Effector CD4-positive, alpha-beta T cell (primary cell): Measurements from ENCODE around the gene CERT1.
"Not testable (repeated sequence)": the region's sequence is repeated elsewhere in the genome, so short reads cannot be mapped to it uniquely, and the experiment has no call there.

Source experiments
- DNase-seq: peaks from one replicate; pipeline ENCODE4 v3.0.0-alpha.2; 2020

Gene CERT1

GRCh38 chr5:75522542-75522941 is 11.1 kb upstream of the CERT1 start:
- DNase-seq: no peak

- DNase-seq: no peak
Observed at GRCh38 chr5:75522025-75522424, 10.6 kb upstream of the CERT1 start.

GRCh38 chr5:75521195-75521594 is 9.8 kb upstream of the CERT1 start:
- no peak for DNase-seq

- no peak for DNase-seq
Observed at GRCh38 chr5:75519761-75520160, 8.3 kb upstream of the CERT1 start.

GRCh38 chr5:75514323-75514722 is 2.9 kb upstream of the CERT1 start:
- no peak for DNase-seq

GRCh38 chr5:75513841-75514240 is 2.4 kb upstream of the CERT1 start:
- no peak for DNase-seq

- no peak for DNase-seq
Observed at GRCh38 chr5:75512383-75513074, 1.1 kb upstream of the CERT1 start.

GRCh38 chr5:75510836-75511434 is 494 bp downstream of the CERT1 start:
- DNase-seq: peak; percentile 33

- no peak for DNase-seq
Observed at GRCh38 chr5:75510417-75510835, 1.0 kb downstream of the CERT1 start.

- no peak for DNase-seq
Observed at GRCh38 chr5:75509956-75510355, 1.5 kb downstream of the CERT1 start.

- DNase-seq: no peak
Observed at GRCh38 chr5:75509546-75509945, 1.9 kb downstream of the CERT1 start.

GRCh38 chr5:75507841-75508240 is 3.6 kb downstream of the CERT1 start:
- no peak for DNase-seq

- DNase-seq: not testable (repeated sequence)
Observed at GRCh38 chr5:75505112-75505511, 6.3 kb downstream of the CERT1 start.

GRCh38 chr5:75498875-75499274 is 12.6 kb downstream of the CERT1 start:
- not testable (repeated sequence) for DNase-seq

GRCh38 chr5:75498208-75498777 is 13.1 kb downstream of the CERT1 start:
- DNase-seq: no peak

GRCh38 chr5:75496026-75496425 is 15.4 kb downstream of the CERT1 start:
- DNase-seq: no peak

- DNase-seq: no peak
Observed at GRCh38 chr5:75491621-75492020, 19.8 kb downstream of the CERT1 start.

GRCh38 chr5:75489847-75490246 is 21.6 kb downstream of the CERT1 start:
- not testable (repeated sequence) for DNase-seq

- DNase-seq: no peak
Observed at GRCh38 chr5:75484605-75485004, 26.8 kb downstream of the CERT1 start.

GRCh38 chr5:75482482-75482881 is 28.9 kb downstream of the CERT1 start:
- DNase-seq: no peak

GRCh38 chr5:75481024-75481423 is 30.4 kb downstream of the CERT1 start:
- DNase-seq: no peak

- DNase-seq: no peak
Observed at GRCh38 chr5:75475364-75475763, 36.1 kb downstream of the CERT1 start.

GRCh38 chr5:75473463-75473862 is 38.0 kb downstream of the CERT1 start:
- no peak for DNase-seq

- DNase-seq: no peak
Observed at GRCh38 chr5:75472973-75473372, 38.5 kb downstream of the CERT1 start.
